Lower leg skin (tissue), 3 donors: ENCODE measurements around the gene CPVL.

Experiments used
- CTCF ChIP-seq, 3 donors: fragments of 450-650 bp; IDR thresholded peaks; one replicate each; pipeline ENCODE4 v1.5.1; 2016; ENCODE audit warnings: antibody characterized with exemption in 3 of 3, mild to moderate bottlenecking in 3 of 3, moderate library complexity in 2 of 3
- POLR2A ChIP-seq, 2 donors: fragments of 450-650 bp; IDR thresholded peaks; one replicate each; pipeline ENCODE4 v1.6.1; 2016 to 2017; ENCODE audit warnings: antibody characterized with exemption in 2 of 2, mild to moderate bottlenecking in 1 of 2, moderate library complexity in 1 of 2

- no peak for TF ChIP-seq POLR2A (IDR thresholded peaks at IDR 0.05)
- no peak for TF ChIP-seq CTCF (IDR thresholded peaks at IDR 0.05)
Measured at GRCh38 chr7:29123626-29124190, 22.6 kb downstream of the CPVL start.
